Endothelial cell of umbilical vein (primary cell): ENCODE results near the gene KTN1. TPM values are rescaled to one million over a fixed set of nuclear protein-coding genes. Genes with fewer than 3 reads are reported as not detected.

Experiments used
- BruUV-seq: library from RNA; stranded (reverse); fragments of 400-500 nt; replicated peaks from 2 replicates; lab custom pipeline; 2021; lab: Mats Ljungman, UMichigan
- CTCF ChIA-PET: fragments of 300-600, 350-600 bp; sonication (Branson Sonifier 250); formaldehyde crosslinking; loops from one replicate; lab custom pipeline; 2021; ENCODE audit warnings: antibody characterized with exemption, inconsistent platforms; lab: Charles Lee
- POLR2A ChIA-PET: fragments of 300-600, 350-600 bp; sonication (Branson Sonifier 250); formaldehyde crosslinking; loops from one replicate; lab custom pipeline; 2021; ENCODE audit warnings: antibody characterized with exemption, inconsistent platforms; lab: Charles Lee
- DNase-seq: peaks from one replicate; pipeline ENCODE4 v3.0.0-alpha.2; 2011; ENCODE audit warnings: low read depth, low spot score
- FAIRE-seq: peaks from 2 replicates; lab custom pipeline; 2011; peaks lifted over from hg19 to GRCh38; lab: Jason Lieb, UNC
- H2AFZ ChIP-seq: 2 replicates; pipeline ENCODE4 v1.6.0; 2012; ENCODE audit warnings: low read depth, low read length, control low read depth, inconsistent platforms
- H3K27ac ChIP-seq: 2 replicates; pipeline ENCODE4 v1.5.1; 2011; ENCODE audit warnings: low read depth, mild to moderate bottlenecking, control low read depth, low read length, moderate library complexity; ENCODE audit not compliant: insufficient read depth
- H3K27me3 ChIP-seq, 2 experiments: 2 replicates each; pipeline versions ENCODE4 v1.6.0 to v1.6.1; 2011; ENCODE audit warnings: low read length in 2 of 2, mixed read lengths in 1 of 2; ENCODE audit not compliant: control insufficient read depth in 2 of 2, insufficient read depth in 2 of 2
- H3K36me3 ChIP-seq, 2 experiments: 2 replicates in 1 of 2; 3 replicates in 1 of 2; pipeline ENCODE4 v1.5.1; 2011; ENCODE audit warnings: low read length in 2 of 2, mild to moderate bottlenecking in 1 of 2, moderate library complexity in 1 of 2; ENCODE audit not compliant: control insufficient read depth in 2 of 2, insufficient read depth in 2 of 2; ENCODE audit errors: extremely low read depth in 1 of 2
- H3K4me1 ChIP-seq: 3 replicates; pipeline ENCODE4 v1.5.1; 2011; ENCODE audit warnings: mild to moderate bottlenecking, low read length; ENCODE audit not compliant: control insufficient read depth, insufficient read depth; ENCODE audit errors: extremely low read depth
- H3K4me2 ChIP-seq: 2 replicates; pipeline ENCODE4 v1.6.1; 2011; ENCODE audit warnings: low read length, control low read depth, mixed read lengths; ENCODE audit not compliant: insufficient read depth
- H3K4me3 ChIP-seq, 3 experiments: fragments of 200-600 bp in 1 of 3; sonication (generic), shearing (Covaris generic) in 1 of 3; replicated peaks in 1 of 3; 2 replicates each; pipeline ENCODE4 v1.5.1; 2011 to 2016; ENCODE audit warnings: control low read depth in 3 of 3, low read length in 3 of 3, mild to moderate bottlenecking in 2 of 3, inconsistent platforms in 1 of 3, low read depth in 1 of 3, moderate library complexity in 1 of 3; ENCODE audit not compliant: insufficient read depth in 1 of 3
- H3K79me2 ChIP-seq: 2 replicates; pipeline ENCODE4 v1.6.0; 2012; ENCODE audit warnings: low read length, inconsistent platforms; ENCODE audit not compliant: control insufficient read depth, insufficient read depth
- H3K9ac ChIP-seq: replicated peaks from 2 replicates; pipeline ENCODE3; 2011; ENCODE audit warnings: low read length, control low read depth; ENCODE audit not compliant: insufficient read depth; ENCODE audit errors: extremely low read depth
- H3K9me1 ChIP-seq: replicated peaks from 3 replicates; pipeline ENCODE4 v1.6.0; 2011; ENCODE audit warnings: mild to moderate bottlenecking, low read length; ENCODE audit not compliant: control insufficient read depth, insufficient read depth; ENCODE audit errors: extremely low read depth
- H3K9me3 ChIP-seq: replicated peaks from 2 replicates; pipeline ENCODE4 v1.5.1; 2012; ENCODE audit warnings: low read length, inconsistent platforms; ENCODE audit not compliant: control insufficient read depth, insufficient read depth
- H4K20me1 ChIP-seq: replicated peaks from 2 replicates; pipeline ENCODE3; 2011; ENCODE audit warnings: mild to moderate bottlenecking, low read length; ENCODE audit not compliant: control insufficient read depth, insufficient read depth; ENCODE audit errors: extremely low read depth
- EZH2 ChIP-seq: IDR thresholded peaks from 2 replicates; pipeline ENCODE4 v1.6.1; 2012; ENCODE audit warnings: borderline replicate concordance, low read depth, mild to moderate bottlenecking, moderate library complexity, low read length, inconsistent platforms; ENCODE audit not compliant: severe bottlenecking
- FOS ChIP-seq: IDR thresholded peaks from 2 replicates; pipeline ENCODE4 v1.6.1; 2011; ENCODE audit warnings: mild to moderate bottlenecking, low read length, moderate library complexity, borderline replicate concordance; ENCODE audit not compliant: insufficient read depth
- GATA2 ChIP-seq: IDR thresholded peaks from 2 replicates; pipeline ENCODE4 v1.7.0; 2011; ENCODE audit warnings: low read depth, mild to moderate bottlenecking, moderate library complexity, mixed read lengths, low read length; ENCODE audit not compliant: insufficient read length, insufficient read depth
- JUN ChIP-seq: IDR thresholded peaks from 2 replicates; pipeline ENCODE4 v1.6.1; 2011; ENCODE audit warnings: borderline replicate concordance, low read depth; ENCODE audit not compliant: insufficient read length, insufficient read depth
- MYC ChIP-seq: IDR thresholded peaks from one replicate; pipeline ENCODE4 v1.6.1; 2011; ENCODE audit warnings: mild to moderate bottlenecking, low read depth, low read length
- POLR2A ChIP-seq: IDR thresholded peaks from 2 replicates; pipeline ENCODE4 v1.6.1; 2012; ENCODE audit warnings: low read depth, mild to moderate bottlenecking, control low read depth, low read length
- POLR2AphosphoS5 ChIP-seq: IDR thresholded peaks from 2 replicates; pipeline ENCODE4 v1.6.1; 2012; ENCODE audit warnings: low read depth, mild to moderate bottlenecking, control low read depth, low read length, moderate library complexity; ENCODE audit not compliant: insufficient read depth
- dilution Hi-C: fragments of 300-500 bp; cut with MboI; formaldehyde crosslinking; loops from one replicate; pipeline ENCODE4 v1.15.0; 2019; ENCODE audit warnings: low sequenced_read_pairs; ENCODE audit not compliant: extremely low pct_ligation_motif_present
- intact Hi-C: fragments of 100-400 bp; cut with micrococcal nuclease; formaldehyde crosslinking; loops from one replicate; pipeline ENCODE4 v1.10.0; 2022
- polyA plus RNA-seq, 4 experiments: library from polyadenylated mRNA; depleted of rRNA in 3 of 4; stranded (reverse) in 3 of 4; unstranded in 1 of 4; fragments of >200 nt; gene quantifications; 2 replicates each; pipeline versions ENCODE4 v1.2.1 to v1.2.3, GENCODE V29; 2011 to 2012; ENCODE audit warnings: missing spikeins in 1 of 4
- total RNA-seq: library from RNA; stranded (reverse); gene quantifications from 2 replicates; pipeline ENCODE4 v1.2.3, GENCODE V29; 2021
- TF ChIP-seq, protein P1 (sequence below): IDR thresholded peaks from 2 replicates; pipeline ENCODE4 v1.6.1; 2011; ENCODE audit not compliant: insufficient read depth, insufficient read length
- TF ChIP-seq, protein P2 (sequence below), 2 donors: IDR thresholded peaks; 1 replicate in 1 of 2; 2 replicates in 1 of 2; pipeline ENCODE4 v1.5.1; 2011; ENCODE audit warnings: low read length in 2 of 2, mild to moderate bottlenecking in 2 of 2, moderate library complexity in 2 of 2, control low read depth in 1 of 2, inconsistent platforms in 1 of 2, low read depth in 1 of 2; ENCODE audit not compliant: insufficient read depth in 1 of 2; ENCODE audit errors: extremely low read depth in 1 of 2

Gene KTN1
- total and polyA plus RNA-seq, 2 donors (not counting 3 experiments of a cell fraction or from before 2014, with no cell fraction given) = 33.2 to 148 TPM

DNA sequence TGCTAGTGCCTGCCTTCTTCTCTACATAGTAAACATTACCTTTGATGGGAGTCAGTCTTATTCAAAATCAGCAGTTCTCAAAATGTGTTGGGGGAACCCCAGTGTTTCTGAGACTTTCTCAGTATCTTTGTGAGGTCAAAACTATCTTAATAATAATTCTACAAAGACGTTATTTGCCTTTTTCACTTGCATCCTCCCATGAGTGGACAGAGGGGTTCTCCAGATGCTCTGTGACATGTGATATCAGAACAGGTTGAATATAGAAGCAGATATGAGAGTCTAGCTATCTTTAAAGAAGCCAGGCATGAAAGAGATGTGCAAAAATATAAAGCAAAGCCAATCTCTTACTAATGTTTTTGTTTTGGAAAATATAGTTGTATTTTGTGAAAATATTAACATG lies 144.7 kb downstream of the KTN1 start:
- Histone ChIP-seq H3K9ac (no peak overlapping the region), H3K4me2 (no peak overlapping the region), H3K36me3 (no peaks in the 10 kb centered on the region), H4K20me1 (no peaks in the 10 kb centered on the region), H2AFZ (no peak overlapping the region), H3K79me2 (no peaks in the 10 kb centered on the region), H3K4me3 (no peak overlapping the region), H3K27ac (no peak overlapping the region), H3K9me3 (no peaks in the 10 kb centered on the region), H3K27me3 (no peaks in the 10 kb centered on the region), H3K9me1 (no peaks in the 10 kb centered on the region), H3K4me1 (peaks cover 9% of the 10 kb centered on the region)
- BruUV-seq = no TSS peak
- FAIRE-seq = no peak
- TF ChIP-seq POLR2AphosphoS5 = no peak
- TF ChIP-seq FOS = no peak
- no peak for TF ChIP-seq MYC
- TF ChIP-seq POLR2A = no peak
- TF ChIP-seq, protein P1, sequence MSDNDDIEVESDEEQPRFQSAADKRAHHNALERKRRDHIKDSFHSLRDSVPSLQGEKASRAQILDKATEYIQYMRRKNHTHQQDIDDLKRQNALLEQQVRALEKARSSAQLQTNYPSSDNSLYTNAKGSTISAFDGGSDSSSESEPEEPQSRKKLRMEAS = no peak
- no peak for TF ChIP-seq EZH2
- no peak for TF ChIP-seq JUN
- no peak for TF ChIP-seq GATA2
- TF ChIP-seq, protein P2, sequence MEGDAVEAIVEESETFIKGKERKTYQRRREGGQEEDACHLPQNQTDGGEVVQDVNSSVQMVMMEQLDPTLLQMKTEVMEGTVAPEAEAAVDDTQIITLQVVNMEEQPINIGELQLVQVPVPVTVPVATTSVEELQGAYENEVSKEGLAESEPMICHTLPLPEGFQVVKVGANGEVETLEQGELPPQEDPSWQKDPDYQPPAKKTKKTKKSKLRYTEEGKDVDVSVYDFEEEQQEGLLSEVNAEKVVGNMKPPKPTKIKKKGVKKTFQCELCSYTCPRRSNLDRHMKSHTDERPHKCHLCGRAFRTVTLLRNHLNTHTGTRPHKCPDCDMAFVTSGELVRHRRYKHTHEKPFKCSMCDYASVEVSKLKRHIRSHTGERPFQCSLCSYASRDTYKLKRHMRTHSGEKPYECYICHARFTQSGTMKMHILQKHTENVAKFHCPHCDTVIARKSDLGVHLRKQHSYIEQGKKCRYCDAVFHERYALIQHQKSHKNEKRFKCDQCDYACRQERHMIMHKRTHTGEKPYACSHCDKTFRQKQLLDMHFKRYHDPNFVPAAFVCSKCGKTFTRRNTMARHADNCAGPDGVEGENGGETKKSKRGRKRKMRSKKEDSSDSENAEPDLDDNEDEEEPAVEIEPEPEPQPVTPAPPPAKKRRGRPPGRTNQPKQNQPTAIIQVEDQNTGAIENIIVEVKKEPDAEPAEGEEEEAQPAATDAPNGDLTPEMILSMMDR (IDR thresholded peaks at IDR 0.05; ENCODE audit: extremely low read depth in 1 of 2, insufficient read depth in 1 of 2, low read depth in 1 of 2, low read length in 2 of 2) = no peak
- ChIA-PET CTCF (interaction anchor here (1.4 to 2.3 kb wide), 4 partner anchors 18 to 750 kb away, joined by 3 to 6 read pairs (median 4); partner anchors contain the start of gene TBPL2), POLR2A (no interaction called here)
- no peak for DNase-seq
- intact Hi-C loops = loop anchor here (5.0 kb wide), 1 partner anchor 277 kb away; no protein-coding TSS in a partner anchor
- dilution Hi-C loops = no loop called here
